ENCODE results near the gene TAF1B. TPM values are rescaled to one million over a fixed set of nuclear protein-coding genes. Genes with fewer than 3 reads are reported as not detected.

Gene TAF1B
- total RNA-seq, 1 donor, result 29.8 TPM

- TF ChIP-seq, protein P1, sequence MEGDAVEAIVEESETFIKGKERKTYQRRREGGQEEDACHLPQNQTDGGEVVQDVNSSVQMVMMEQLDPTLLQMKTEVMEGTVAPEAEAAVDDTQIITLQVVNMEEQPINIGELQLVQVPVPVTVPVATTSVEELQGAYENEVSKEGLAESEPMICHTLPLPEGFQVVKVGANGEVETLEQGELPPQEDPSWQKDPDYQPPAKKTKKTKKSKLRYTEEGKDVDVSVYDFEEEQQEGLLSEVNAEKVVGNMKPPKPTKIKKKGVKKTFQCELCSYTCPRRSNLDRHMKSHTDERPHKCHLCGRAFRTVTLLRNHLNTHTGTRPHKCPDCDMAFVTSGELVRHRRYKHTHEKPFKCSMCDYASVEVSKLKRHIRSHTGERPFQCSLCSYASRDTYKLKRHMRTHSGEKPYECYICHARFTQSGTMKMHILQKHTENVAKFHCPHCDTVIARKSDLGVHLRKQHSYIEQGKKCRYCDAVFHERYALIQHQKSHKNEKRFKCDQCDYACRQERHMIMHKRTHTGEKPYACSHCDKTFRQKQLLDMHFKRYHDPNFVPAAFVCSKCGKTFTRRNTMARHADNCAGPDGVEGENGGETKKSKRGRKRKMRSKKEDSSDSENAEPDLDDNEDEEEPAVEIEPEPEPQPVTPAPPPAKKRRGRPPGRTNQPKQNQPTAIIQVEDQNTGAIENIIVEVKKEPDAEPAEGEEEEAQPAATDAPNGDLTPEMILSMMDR (IDR thresholded peaks at IDR 0.05; ENCODE audit: insufficient read depth, low read depth, low read length), result no peak
- no peak for DNase-seq (ENCODE audit: low read depth)
- H3K4me3 ChIP-seq (ENCODE audit: low read depth, low read length), result no peak overlapping the region
Measured at GRCh38 chr2:9797681-9798556, 45.4 kb upstream of the TAF1B start.

- TF ChIP-seq, protein P1 (IDR thresholded peaks at IDR 0.05; ENCODE audit: insufficient read depth, low read depth, low read length), result no peak
- no peak for DNase-seq (ENCODE audit: low read depth)
- H3K4me3 ChIP-seq (ENCODE audit: low read depth, low read length), result no peak overlapping the region
Measured at GRCh38 chr2:9799011-9799596, 44.2 kb upstream of the TAF1B start.

DNA sequence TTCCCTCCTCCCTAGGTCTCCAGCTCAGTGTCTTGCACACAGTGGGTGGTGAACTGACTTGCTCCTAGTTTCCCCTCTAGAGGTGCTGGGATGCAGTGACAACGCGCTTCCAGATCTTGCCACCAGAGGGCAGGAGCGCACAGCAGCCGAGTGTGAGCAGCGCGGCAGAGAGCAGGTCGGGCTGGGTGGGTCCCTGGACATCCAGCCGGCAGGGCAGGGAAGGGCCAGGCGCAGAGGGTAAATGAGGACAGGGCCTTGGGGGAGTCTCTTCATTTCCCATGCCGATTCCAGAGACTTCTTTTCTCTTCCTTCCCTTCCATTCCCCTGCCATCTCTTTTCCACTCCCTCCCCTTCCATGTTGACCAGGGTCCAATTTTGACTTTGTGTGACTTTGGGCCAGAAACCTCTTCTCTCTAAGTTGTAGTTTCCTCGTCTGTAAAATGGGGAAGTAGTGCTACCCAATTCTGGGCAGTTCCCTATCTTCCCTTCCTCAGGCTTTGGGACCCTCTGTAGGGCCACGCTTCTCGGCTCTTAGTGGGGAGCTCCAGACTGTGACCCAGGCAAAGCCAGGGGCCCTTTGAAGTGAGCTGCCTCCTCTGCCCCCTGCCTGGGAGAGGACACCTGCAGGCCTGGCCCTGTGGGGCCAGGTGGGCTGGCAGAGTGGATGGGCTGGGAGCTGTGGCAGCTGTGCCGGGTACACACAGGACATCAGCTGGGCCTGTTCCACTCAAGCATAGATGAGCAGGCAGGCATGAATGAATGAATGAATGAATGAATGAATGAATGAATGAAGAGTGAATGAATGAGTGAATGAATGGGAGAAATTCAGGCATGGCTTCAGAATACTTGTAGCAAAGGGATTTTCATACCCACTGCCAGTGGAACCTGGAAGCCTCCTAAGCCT lies 43.3 kb upstream of the TAF1B start:
- peak; percentile 80 for DNase-seq (ENCODE audit: low read depth)
- TF ChIP-seq, protein P1 (IDR thresholded peaks at IDR 0.05; ENCODE audit: insufficient read depth, low read depth, low read length), result peak; percentile 99
- H3K4me3 ChIP-seq (ENCODE audit: low read depth, low read length), result no peak overlapping the region

GRCh38 chr2:9800639-9800974 lies 42.7 kb upstream of the TAF1B start:
- no peak overlapping the region for H3K4me3 ChIP-seq (ENCODE audit: low read depth, low read length)
- TF ChIP-seq, protein P1 (IDR thresholded peaks at IDR 0.05; ENCODE audit: insufficient read depth, low read depth, low read length), result no peak
- no peak for DNase-seq (ENCODE audit: low read depth)

DNA sequence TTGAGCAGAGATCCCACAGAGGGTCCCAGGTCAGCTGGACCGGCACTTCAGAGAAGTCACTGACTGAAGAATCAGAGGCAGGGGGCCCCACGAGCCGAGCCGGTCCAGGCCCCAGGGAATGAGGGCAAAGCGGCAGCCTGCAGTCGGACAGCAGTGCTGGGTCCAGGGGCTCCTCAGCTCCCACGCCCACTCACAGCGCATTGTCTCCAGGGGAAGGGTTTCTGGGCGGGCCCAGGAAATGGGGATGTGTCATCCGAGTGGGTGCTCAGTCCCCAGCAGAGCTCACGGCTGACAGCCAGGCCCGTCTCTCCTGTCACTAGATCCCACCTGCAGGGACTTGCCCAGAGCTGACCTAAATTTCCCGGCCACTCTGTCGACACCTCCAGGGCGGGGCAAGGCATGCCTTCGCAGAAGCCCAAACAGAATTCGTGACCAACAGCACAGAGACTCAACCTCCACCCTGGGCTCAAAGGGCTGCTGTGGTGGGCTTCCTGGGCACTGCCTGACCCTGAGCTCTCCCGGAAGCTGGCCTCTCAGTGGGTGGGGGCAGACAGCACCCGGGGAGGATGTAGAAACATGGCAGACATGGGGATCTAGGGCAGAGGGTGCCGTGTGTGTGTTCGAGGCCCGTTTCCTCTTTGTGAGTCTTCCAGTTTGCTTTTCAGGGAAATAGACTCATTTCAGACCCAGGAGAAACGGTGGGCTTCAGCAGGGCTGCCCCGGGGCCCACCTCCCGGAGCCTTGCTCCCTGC lies 42.1 kb upstream of the TAF1B start:
- TF ChIP-seq, protein P1 (IDR thresholded peaks at IDR 0.05; ENCODE audit: insufficient read depth, low read depth, low read length), result no peak
- H3K4me3 ChIP-seq (ENCODE audit: low read depth, low read length), result no peak overlapping the region
- DNase-seq (ENCODE audit: low read depth), result peak; percentile 35

DNA sequence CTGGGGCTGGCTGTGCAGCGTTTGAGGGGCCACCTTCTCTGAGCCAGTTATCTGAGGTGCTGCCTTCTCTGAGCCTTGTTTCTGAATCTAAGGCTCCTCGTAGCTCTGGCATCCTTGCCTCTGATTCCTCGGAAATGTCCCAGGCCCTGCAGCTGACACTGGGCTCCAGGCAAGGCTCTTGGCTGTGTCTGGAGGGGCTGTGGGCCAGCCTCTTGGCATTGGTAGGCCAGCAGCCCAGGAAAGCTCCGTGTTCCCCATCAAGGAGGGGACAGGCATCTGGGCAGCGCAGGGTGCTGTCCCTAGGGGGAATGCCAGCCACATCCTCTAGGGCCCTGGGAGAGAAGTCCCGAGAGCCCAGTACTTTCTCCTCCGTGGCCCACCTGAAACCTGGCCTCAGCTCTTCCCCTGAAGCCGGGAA lies 40.7 kb upstream of the TAF1B start:
- TF ChIP-seq, protein P1 (IDR thresholded peaks at IDR 0.05; ENCODE audit: insufficient read depth, low read depth, low read length), result no peak
- no peak for DNase-seq (ENCODE audit: low read depth)
- H3K4me3 ChIP-seq (ENCODE audit: low read depth, low read length), result no peak overlapping the region
